GM12892 (cell line): ENCODE results near the gene LCOR.
"Not testable (repeated sequence)": the region's sequence is repeated elsewhere in the genome, so short reads cannot be mapped to it uniquely, and the experiment has no call there.

Source experiments
- DNase-seq: peaks from one replicate; pipeline ENCODE4 v3.0.0; 2011; ENCODE audit not compliant: insufficient read length
- FAIRE-seq: peaks from 2 replicates; lab custom pipeline; 2011; peaks lifted over from hg19 to GRCh38; lab: Jason Lieb, UNC
- POLR2A ChIP-seq: IDR thresholded peaks from 2 replicates; pipeline ENCODE4 v1.6.1; 2011; ENCODE audit warnings: low read depth, low read length, control low read depth
- POLR2AphosphoS5 ChIP-seq: IDR thresholded peaks from 2 replicates; pipeline ENCODE4 v1.6.1; 2011; ENCODE audit warnings: low read depth, low read length, control low read depth
- TAF1 ChIP-seq: IDR thresholded peaks from 2 replicates; pipeline ENCODE4 v1.6.1; 2011; ENCODE audit warnings: low read depth, mild to moderate bottlenecking, control low read depth, low read length, borderline replicate concordance

LCOR gene

GRCh38 chr10:97023401-97024167 is 191.5 kb downstream of the LCOR start:
- FAIRE-seq (no peak), DNase-seq (no peak)
- TF ChIP-seq POLR2A (no peak), POLR2AphosphoS5 (no peak), TAF1 (no peak)

- peak; percentile 60 for FAIRE-seq
- TF ChIP-seq TAF1 = no peak
- no peak for TF ChIP-seq POLR2AphosphoS5
- TF ChIP-seq POLR2A = no peak
- no peak for DNase-seq
Measured at GRCh38 chr10:97024168-97025073, 192.3 kb downstream of the LCOR start.

- DNase-seq (no peak), FAIRE-seq (peak; percentile 96)
Measured at GRCh38 chr10:97025613-97026242, 193.6 kb downstream of the LCOR start.

GRCh38 chr10:97028126-97028831 is 196.2 kb downstream of the LCOR start:
- FAIRE-seq (no peak), DNase-seq (no peak)
- TF ChIP-seq POLR2AphosphoS5 = no peak
- TF ChIP-seq POLR2A = no peak
- no peak for TF ChIP-seq TAF1

More at GRCh38 chr10:97025613-97026242, 193.6 kb downstream of the LCOR start:
- TF ChIP-seq POLR2AphosphoS5 (no peak), POLR2A (no peak), TAF1 (no peak)

- TF ChIP-seq TAF1 (no peak), POLR2AphosphoS5 (no peak), POLR2A (no peak)
- no peak for FAIRE-seq
- DNase-seq = no peak
Measured at GRCh38 chr10:97028832-97029178, 196.7 kb downstream of the LCOR start.

- no peak for TF ChIP-seq TAF1
- TF ChIP-seq POLR2A = no peak
- TF ChIP-seq POLR2AphosphoS5 = no peak
- no peak for DNase-seq
- FAIRE-seq = no peak
Measured at GRCh38 chr10:97029271-97029670, 197.2 kb downstream of the LCOR start.

- no peak for FAIRE-seq
- TF ChIP-seq TAF1 = no peak
- no peak for TF ChIP-seq POLR2AphosphoS5
- TF ChIP-seq POLR2A = no peak
Measured at GRCh38 chr10:97030894-97031293, 198.8 kb downstream of the LCOR start.

GRCh38 chr10:97031459-97031858 is 199.4 kb downstream of the LCOR start:
- TF ChIP-seq POLR2A (no peak), POLR2AphosphoS5 (no peak), TAF1 (no peak)
- no peak for FAIRE-seq
- no peak for DNase-seq

More at GRCh38 chr10:97030894-97031293, 198.8 kb downstream of the LCOR start:
- DNase-seq = no peak

- no peak for FAIRE-seq
- DNase-seq = no peak
- no peak for TF ChIP-seq POLR2A
- no peak for TF ChIP-seq POLR2AphosphoS5
- TF ChIP-seq TAF1 = no peak
Measured at GRCh38 chr10:97032624-97033023, 200.5 kb downstream of the LCOR start.

- DNase-seq, FAIRE-seq: not testable (repeated sequence)
Measured at GRCh38 chr10:97033841-97034240, 201.7 kb downstream of the LCOR start.

GRCh38 chr10:97034301-97034700 is 202.2 kb downstream of the LCOR start:
- TF ChIP-seq POLR2A (no peak), TAF1 (no peak), POLR2AphosphoS5 (no peak)
- FAIRE-seq (no peak), DNase-seq (no peak)
